ENCODE data around the gene FGFR3.
"Not testable (repeated sequence)": the region's sequence is repeated elsewhere in the genome, so short reads cannot be mapped to it uniquely, and the experiment has no call there.

Gene FGFR3

GRCh38 chr4:1842339-1842895 lies 49.3 kb downstream of the FGFR3 start:
- intact Hi-C loops (cut with DNase I), result no loop called here
- DNase-seq, result no peak

- intact Hi-C loops (cut with DNase I), result no loop called here
- DNase-seq, result no peak
Observed at GRCh38 chr4:1842993-1843448, 49.9 kb downstream of the FGFR3 start.

GRCh38 chr4:1843852-1844251 lies 50.8 kb downstream of the FGFR3 start:
- intact Hi-C loops (cut with DNase I), result no loop called here
- DNase-seq, result peak in 39 of 42 donors; percentile 19 to 77 (median 51)

GRCh38 chr4:1844618-1845017 lies 51.5 kb downstream of the FGFR3 start:
- intact Hi-C loops (cut with DNase I); DNase-seq: not testable (repeated sequence)

- intact Hi-C loops (cut with DNase I), result no loop called here
Observed at GRCh38 chr4:1846580-1846979, 53.5 kb downstream of the FGFR3 start.

GRCh38 chr4:1850276-1850675 lies 57.2 kb downstream of the FGFR3 start:
- intact Hi-C loops (cut with DNase I), result no loop called here
- DNase-seq, result no peak

More at GRCh38 chr4:1846580-1846979, 53.5 kb downstream of the FGFR3 start:
- DNase-seq, result no peak

GRCh38 chr4:1851160-1851559 lies 58.1 kb downstream of the FGFR3 start:
- intact Hi-C loops (cut with DNase I), result no loop called here
- no peak for DNase-seq

GRCh38 chr4:1851575-1852410 lies 58.7 kb downstream of the FGFR3 start:
- DNase-seq, result no peak

GRCh38 chr4:1852904-1853623 lies 60.0 kb downstream of the FGFR3 start:
- intact Hi-C loops (cut with DNase I), result no loop called here
- DNase-seq, result no peak

More at GRCh38 chr4:1851575-1852410, 58.7 kb downstream of the FGFR3 start:
- intact Hi-C loops (cut with DNase I), result no loop called here

- intact Hi-C loops (cut with DNase I), result no loop called here
- no peak for DNase-seq
Observed at GRCh38 chr4:1854752-1855151, 61.7 kb downstream of the FGFR3 start.

GRCh38 chr4:1855333-1856070 lies 62.4 kb downstream of the FGFR3 start:
- intact Hi-C loops (cut with DNase I), result loop anchor here (1.0 kb wide), 1 partner anchor 16 kb away; the partner anchor contains the start of gene NSD2
- DNase-seq, result peak in 10 of 42 donors; percentile 11 to 47 (median 26)

- intact Hi-C loops (cut with DNase I), result loop anchor here (1.0 kb wide), 1 partner anchor 15 kb away; the partner anchor contains the start of gene NSD2
- DNase-seq, result peak; percentile 90 to 99 (median 98)
Observed at GRCh38 chr4:1856071-1856942, 63.2 kb downstream of the FGFR3 start, which contains the start of gene LETM1. LETM1 (minus strand) TSS chr4:1856156; CDS start chr4:1855950, 206 bp downstream.

- DNase-seq, result peak in 25 of 42 donors; percentile 13 to 66 (median 40)
- intact Hi-C loops (cut with DNase I), result loop anchor here (1.0 kb wide), 1 partner anchor 14 kb away; the partner anchor contains the start of gene NSD2
Observed at GRCh38 chr4:1856943-1857699, 64.0 kb downstream of the FGFR3 start.

- intact Hi-C loops (cut with DNase I), result no loop called here
- DNase-seq, result no peak
Observed at GRCh38 chr4:1857931-1858330, 64.8 kb downstream of the FGFR3 start.

All from head of caudate nucleus (tissue), 42 donors.